Mesendoderm (in vitro differentiated cells): ENCODE data around the gene FBLN2.
A peak's percentile ranks its signal among the peaks of the same experiment; 100 is the strongest.

Experiments
- DNase-seq: peaks from one replicate; pipeline ENCODE4 v3.0.0; 2013
- H2AK5ac ChIP-seq: 2 replicates; pipeline ENCODE4 v1.6.1; 2013; ENCODE audit warnings: low read length, inconsistent platforms
- H2BK120ac ChIP-seq: 2 replicates; pipeline ENCODE4 v1.6.1; 2013; ENCODE audit warnings: low read depth, mild to moderate bottlenecking, low read length, moderate library complexity, mixed read lengths
- H2BK15ac ChIP-seq: replicated peaks from 2 replicates; pipeline ENCODE4 v1.6.1; 2013; ENCODE audit warnings: low read depth, mild to moderate bottlenecking, moderate library complexity
- H2BK5ac ChIP-seq: 2 replicates; pipeline ENCODE4 v1.6.1; 2013; ENCODE audit warnings: low read length, inconsistent platforms
- H3K18ac ChIP-seq: 2 replicates; pipeline ENCODE4 v1.6.1; 2013; ENCODE audit warnings: mild to moderate bottlenecking, low read length, mixed read lengths
- H3K23ac ChIP-seq: one replicate; pipeline ENCODE4 v1.6.1; 2013; ENCODE audit warnings: low read length
- H3K27ac ChIP-seq: 2 replicates; pipeline ENCODE4 v1.5.1; 2013; ENCODE audit warnings: low read depth, mild to moderate bottlenecking, inconsistent platforms, low read length, moderate library complexity
- H3K27me3 ChIP-seq: 2 replicates; pipeline ENCODE4 v1.6.1; 2013; ENCODE audit warnings: low read length, control low read depth, mild to moderate bottlenecking, inconsistent platforms; ENCODE audit not compliant: insufficient read depth, poor library complexity
- H3K36me3 ChIP-seq: 2 replicates; pipeline ENCODE4 v1.6.1; 2013; ENCODE audit warnings: low read length, inconsistent platforms; ENCODE audit not compliant: control insufficient read depth, insufficient read depth
- H3K4ac ChIP-seq: one replicate; pipeline ENCODE4 v1.6.1; 2013; ENCODE audit warnings: low read depth, mild to moderate bottlenecking, low read length, moderate library complexity
- H3K4me1 ChIP-seq: 2 replicates; pipeline ENCODE4 v1.6.1; 2013; ENCODE audit warnings: low read depth, low read length, inconsistent platforms; ENCODE audit not compliant: control insufficient read depth
- H3K4me2 ChIP-seq: 2 replicates; pipeline ENCODE4 v1.6.1; 2013; ENCODE audit warnings: low read length
- H3K4me3 ChIP-seq: 2 replicates; pipeline ENCODE4 v1.5.1; 2013; ENCODE audit warnings: mild to moderate bottlenecking, low read length
- H3K56ac ChIP-seq: one replicate; pipeline ENCODE4 v1.6.1; 2013; ENCODE audit warnings: low read length
- H3K79me1 ChIP-seq: 2 replicates; pipeline ENCODE4 v1.6.1; 2013; ENCODE audit warnings: low read length, inconsistent platforms
- H3K79me2 ChIP-seq: 2 replicates; pipeline ENCODE4 v1.6.1; 2013; ENCODE audit warnings: mild to moderate bottlenecking, low read length; ENCODE audit not compliant: control insufficient read depth, insufficient read depth
- H3K9ac ChIP-seq: 2 replicates; pipeline ENCODE4 v1.6.1; 2013; ENCODE audit warnings: low read length, inconsistent platforms
- H4K5ac ChIP-seq: one replicate; pipeline ENCODE4 v1.6.1; 2013; ENCODE audit warnings: low read length
- H4K8ac ChIP-seq: one replicate; pipeline ENCODE4 v1.6.1; 2013; ENCODE audit warnings: low read depth, mild to moderate bottlenecking, control low read depth, low read length, moderate library complexity
- WGBS: extraction: QIAGEN DNeasy Blood & Tissue Kit; methylation state at CpG from one replicate; pipeline ENCODE4 v1.1.7; 2013; ENCODE audit warnings: low lambda C conversion rate, missing lambda C conversion rate; ENCODE audit not compliant: insufficient coverage; ENCODE audit errors: extremely low coverage; 5-methylcytosine and 5-hydroxymethylcytosine counted together

Gene FBLN2

GRCh38 chr3:13583251-13584180, 34.6 kb downstream of the FBLN2 start:
- Histone ChIP-seq H2BK120ac (no peak overlapping the region), H3K9ac (no peak overlapping the region), H3K4me3 (no peak overlapping the region), H3K27me3 (no peaks in the 10 kb centered on the region), H4K5ac (no peak overlapping the region), H3K23ac (no peak overlapping the region), H4K8ac (no peak overlapping the region), H3K4ac (no peak overlapping the region), H3K4me2 (no peak overlapping the region), H3K56ac (no peak overlapping the region), H3K4me1 (peaks cover 6% of the 10 kb centered on the region), H3K79me1 (no peaks in the 10 kb centered on the region), H3K27ac (no peak overlapping the region), H3K79me2 (no peaks in the 10 kb centered on the region), H2BK5ac (no peak overlapping the region), H3K18ac (no peak overlapping the region), H3K36me3 (no peaks in the 10 kb centered on the region), H2AK5ac (no peak overlapping the region), H2BK15ac (no peak overlapping the region)
- WGBS = no CpG with 5 or more reads among the region's 15 CpGs
- no peak for DNase-seq

GRCh38 chr3:13584427-13584891, 35.5 kb downstream of the FBLN2 start:
- Histone ChIP-seq H3K56ac (no peak overlapping the region), H2BK5ac (no peak overlapping the region), H3K9ac (no peak overlapping the region), H3K18ac (no peak overlapping the region), H3K23ac (no peak overlapping the region), H2AK5ac (peak overlapping the region; percentile 69), H3K79me2 (no peaks in the 10 kb centered on the region), H2BK120ac (no peak overlapping the region), H3K36me3 (no peaks in the 10 kb centered on the region), H3K79me1 (no peaks in the 10 kb centered on the region), H3K4me2 (no peak overlapping the region), H4K8ac (no peak overlapping the region), H3K27ac (no peak overlapping the region), H3K4me3 (no peak overlapping the region), H3K4ac (no peak overlapping the region), H2BK15ac (no peak overlapping the region), H4K5ac (no peak overlapping the region), H3K27me3 (no peaks in the 10 kb centered on the region), H3K4me1 (peaks cover 6% of the 10 kb centered on the region)
- WGBS = no CpG with 5 or more reads among the region's 8 CpGs
- no peak for DNase-seq

GRCh38 chr3:13584901-13585300, 36.0 kb downstream of the FBLN2 start:
- H3K4me1 ChIP-seq = peaks cover 6% of the 10 kb centered on the region
- H4K8ac ChIP-seq = no peak overlapping the region
- H2BK5ac ChIP-seq = no peak overlapping the region
- H3K18ac ChIP-seq = no peak overlapping the region
- H3K27ac ChIP-seq = no peak overlapping the region
- no peak overlapping the region for H2AK5ac ChIP-seq
- no peak overlapping the region for H3K4me2 ChIP-seq
- no peak overlapping the region for H4K5ac ChIP-seq
- H3K27me3 ChIP-seq = no peaks in the 10 kb centered on the region
- H3K79me1 ChIP-seq = no peaks in the 10 kb centered on the region
- no peak overlapping the region for H2BK120ac ChIP-seq
- WGBS = no CpG with 5 or more reads among the region's 5 CpGs
- H2BK15ac ChIP-seq = no peak overlapping the region
- H3K79me2 ChIP-seq = no peaks in the 10 kb centered on the region
- H3K23ac ChIP-seq = no peak overlapping the region
- H3K9ac ChIP-seq = no peak overlapping the region
- H3K4me3 ChIP-seq = no peak overlapping the region
- no peak overlapping the region for H3K4ac ChIP-seq
- no peak overlapping the region for H3K56ac ChIP-seq
- H3K36me3 ChIP-seq = no peaks in the 10 kb centered on the region
- no peak for DNase-seq

GRCh38 chr3:13587442-13587841, 38.5 kb downstream of the FBLN2 start:
- no peak overlapping the region for H3K4ac ChIP-seq
- H2BK120ac ChIP-seq = no peak overlapping the region
- H4K5ac ChIP-seq = no peak overlapping the region
- H4K8ac ChIP-seq = no peak overlapping the region
- H3K4me3 ChIP-seq = no peak overlapping the region
- no peak overlapping the region for H2BK5ac ChIP-seq
- no peaks in the 10 kb centered on the region for H3K27me3 ChIP-seq
- peak overlapping the region; percentile 34 for H3K56ac ChIP-seq
- WGBS = no CpG with 5 or more reads among the region's 3 CpGs
- H3K4me1 ChIP-seq = peaks cover 6% of the 10 kb centered on the region
- no peak overlapping the region for H3K4me2 ChIP-seq
- H2BK15ac ChIP-seq = no peak overlapping the region
- H2AK5ac ChIP-seq = no peak overlapping the region
- H3K79me2 ChIP-seq = no peaks in the 10 kb centered on the region
- peak overlapping the region; percentile 24 for H3K23ac ChIP-seq
- no peaks in the 10 kb centered on the region for H3K79me1 ChIP-seq
- H3K36me3 ChIP-seq = no peaks in the 10 kb centered on the region
- H3K9ac ChIP-seq = no peak overlapping the region
- DNase-seq = peak; percentile 48
- peak overlapping the region; percentile 55 for H3K18ac ChIP-seq
- peak overlapping the region; percentile 7 for H3K27ac ChIP-seq

GRCh38 chr3:13588221-13588701, 39.3 kb downstream of the FBLN2 start:
- H3K27ac ChIP-seq = no peak overlapping the region
- peak overlapping the region; percentile 6 for H2AK5ac ChIP-seq
- DNase-seq = no peak
- no CpG with 5 or more reads among the region's 16 CpGs for WGBS
- H3K9ac ChIP-seq = no peak overlapping the region
- H3K4ac ChIP-seq = no peak overlapping the region
- H4K5ac ChIP-seq = no peak overlapping the region
- no peak overlapping the region for H3K4me2 ChIP-seq
- no peaks in the 10 kb centered on the region for H3K36me3 ChIP-seq
- H2BK15ac ChIP-seq = no peak overlapping the region
- H3K18ac ChIP-seq = no peak overlapping the region
- no peak overlapping the region for H3K4me3 ChIP-seq
- H3K79me1 ChIP-seq = no peaks in the 10 kb centered on the region
- no peaks in the 10 kb centered on the region for H3K79me2 ChIP-seq
- H3K4me1 ChIP-seq = peaks cover 6% of the 10 kb centered on the region
- no peaks in the 10 kb centered on the region for H3K27me3 ChIP-seq
- peak overlapping the region; percentile 85 for H2BK5ac ChIP-seq
- H3K23ac ChIP-seq = no peak overlapping the region
- H4K8ac ChIP-seq = no peak overlapping the region
- peak overlapping the region; percentile 2 for H3K56ac ChIP-seq
- no peak overlapping the region for H2BK120ac ChIP-seq
